Kidney epithelial cell (primary cell): ENCODE results near the gene TNFSF15. TPM values are rescaled to one million over a fixed set of nuclear protein-coding genes. Genes with fewer than 3 reads are reported as not detected.

Source experiments
- DNase-seq: peaks from one replicate; pipeline ENCODE4 v3.0.0-alpha.2; 2010; ENCODE audit warnings: low read depth
- H3K27me3 ChIP-seq: 2 replicates; pipeline ENCODE4 v1.6.0; 2011; ENCODE audit warnings: low read length; ENCODE audit not compliant: control insufficient read depth, insufficient read depth
- H3K36me3 ChIP-seq: 2 replicates; pipeline ENCODE4 v1.5.1; 2011; ENCODE audit warnings: low read length; ENCODE audit not compliant: control insufficient read depth, insufficient read depth
- H3K4me3 ChIP-seq: 2 replicates; pipeline ENCODE4 v1.5.1; 2011; ENCODE audit warnings: low read depth, mild to moderate bottlenecking, control low read depth, low read length
- total RNA-seq: library from RNA; depleted of rRNA; stranded (reverse); fragments of >200 nt; gene quantifications from 2 replicates; pipeline ENCODE4 v1.2.3, GENCODE V29; 2015
- TF ChIP-seq, protein P1 (sequence below): IDR thresholded peaks from 2 replicates; pipeline ENCODE4 v1.5.1; 2011; ENCODE audit warnings: mild to moderate bottlenecking, moderate library complexity, low read length, control low read depth, inconsistent platforms; ENCODE audit not compliant: insufficient read depth, poor library complexity, severe bottlenecking

The TNFSF15 gene
- total RNA-seq, 1 donor from 2014 or later, result 11.7 TPM

DNA sequence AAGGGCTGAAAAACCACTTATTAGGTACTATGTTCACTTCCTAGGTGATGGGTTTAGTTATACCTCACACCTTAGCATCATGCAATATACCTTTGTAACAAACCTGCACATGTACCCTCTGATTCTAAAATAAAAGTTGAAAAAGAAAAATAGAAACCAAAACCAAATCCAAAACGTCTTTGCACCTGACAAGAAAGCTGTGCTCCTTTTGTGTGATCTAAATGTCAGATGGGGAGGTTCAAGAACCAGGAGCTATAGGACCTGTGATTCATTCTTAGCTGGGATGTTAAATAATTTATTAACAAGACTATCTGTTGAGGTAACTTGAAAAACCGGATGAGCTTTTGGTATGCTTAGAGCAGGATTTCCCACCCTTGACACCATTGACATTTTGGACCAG, 16.9 kb upstream of the TNFSF15 start:
- Histone ChIP-seq H3K36me3 (no peaks in the 10 kb centered on the region), H3K4me3 (no peak overlapping the region), H3K27me3 (no peaks in the 10 kb centered on the region)
- TF ChIP-seq, protein P1, sequence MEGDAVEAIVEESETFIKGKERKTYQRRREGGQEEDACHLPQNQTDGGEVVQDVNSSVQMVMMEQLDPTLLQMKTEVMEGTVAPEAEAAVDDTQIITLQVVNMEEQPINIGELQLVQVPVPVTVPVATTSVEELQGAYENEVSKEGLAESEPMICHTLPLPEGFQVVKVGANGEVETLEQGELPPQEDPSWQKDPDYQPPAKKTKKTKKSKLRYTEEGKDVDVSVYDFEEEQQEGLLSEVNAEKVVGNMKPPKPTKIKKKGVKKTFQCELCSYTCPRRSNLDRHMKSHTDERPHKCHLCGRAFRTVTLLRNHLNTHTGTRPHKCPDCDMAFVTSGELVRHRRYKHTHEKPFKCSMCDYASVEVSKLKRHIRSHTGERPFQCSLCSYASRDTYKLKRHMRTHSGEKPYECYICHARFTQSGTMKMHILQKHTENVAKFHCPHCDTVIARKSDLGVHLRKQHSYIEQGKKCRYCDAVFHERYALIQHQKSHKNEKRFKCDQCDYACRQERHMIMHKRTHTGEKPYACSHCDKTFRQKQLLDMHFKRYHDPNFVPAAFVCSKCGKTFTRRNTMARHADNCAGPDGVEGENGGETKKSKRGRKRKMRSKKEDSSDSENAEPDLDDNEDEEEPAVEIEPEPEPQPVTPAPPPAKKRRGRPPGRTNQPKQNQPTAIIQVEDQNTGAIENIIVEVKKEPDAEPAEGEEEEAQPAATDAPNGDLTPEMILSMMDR, result no peak
- no peak for DNase-seq

DNA sequence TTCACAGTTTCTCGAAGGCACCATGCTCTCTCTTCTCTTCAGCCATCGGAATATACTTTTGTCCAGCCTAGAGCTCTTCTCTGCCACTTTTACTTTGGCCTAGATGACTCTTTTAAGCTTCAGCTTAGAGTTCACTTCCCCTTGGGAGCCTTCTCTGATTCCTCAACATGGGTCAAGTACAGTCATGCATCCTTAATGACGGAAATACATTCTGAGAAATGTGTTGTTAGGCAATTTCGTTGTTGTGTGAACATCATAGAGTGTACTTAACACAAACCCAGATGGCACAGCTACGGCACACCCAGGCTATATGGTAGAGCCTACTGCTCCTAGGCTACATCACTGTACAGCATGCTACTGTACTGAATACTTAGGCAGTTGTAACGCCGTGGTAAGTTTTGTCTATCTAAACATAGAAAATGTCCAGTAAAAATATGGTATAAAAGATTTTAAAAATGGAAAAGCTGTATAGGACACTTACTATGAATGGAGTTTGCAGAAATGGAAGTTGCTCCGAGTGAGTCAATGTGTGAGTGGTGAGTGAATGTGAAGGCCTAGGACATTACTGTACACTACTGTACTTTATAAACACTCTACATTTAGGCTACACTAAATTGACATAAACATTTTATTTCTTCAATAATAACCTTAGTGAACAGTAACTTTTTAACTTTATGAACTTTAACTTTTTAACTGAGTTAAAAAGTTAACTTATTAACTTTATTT, 15.1 kb upstream of the TNFSF15 start:
- no peak for DNase-seq
- Histone ChIP-seq H3K36me3 (no peaks in the 10 kb centered on the region), H3K27me3 (no peaks in the 10 kb centered on the region), H3K4me3 (no peak overlapping the region)
- TF ChIP-seq, protein P1, result no peak

DNA sequence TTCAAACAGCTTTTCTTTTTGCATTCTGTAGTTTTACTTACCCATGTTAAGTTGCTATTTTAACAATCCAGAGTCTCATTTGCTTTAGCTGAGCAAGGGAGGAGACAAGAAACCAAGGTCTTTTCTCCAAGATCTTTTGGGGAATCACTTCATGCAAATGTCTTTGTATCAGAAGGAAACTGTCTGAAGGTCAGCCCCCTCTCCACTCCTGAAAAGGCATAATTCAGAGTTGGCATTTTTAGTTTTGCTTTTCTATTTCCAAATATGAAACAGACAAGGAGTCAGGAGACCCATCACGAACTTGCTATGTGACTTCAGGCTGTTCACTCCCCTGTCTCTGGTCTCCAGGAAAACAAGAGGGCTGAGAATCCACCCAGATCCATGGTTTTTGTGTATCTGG, 12.3 kb upstream of the TNFSF15 start:
- DNase-seq, result no peak
- TF ChIP-seq, protein P1, result no peak
- H3K4me3 ChIP-seq, result no peak overlapping the region
- no peaks in the 10 kb centered on the region for H3K36me3 ChIP-seq
- no peaks in the 10 kb centered on the region for H3K27me3 ChIP-seq

DNA sequence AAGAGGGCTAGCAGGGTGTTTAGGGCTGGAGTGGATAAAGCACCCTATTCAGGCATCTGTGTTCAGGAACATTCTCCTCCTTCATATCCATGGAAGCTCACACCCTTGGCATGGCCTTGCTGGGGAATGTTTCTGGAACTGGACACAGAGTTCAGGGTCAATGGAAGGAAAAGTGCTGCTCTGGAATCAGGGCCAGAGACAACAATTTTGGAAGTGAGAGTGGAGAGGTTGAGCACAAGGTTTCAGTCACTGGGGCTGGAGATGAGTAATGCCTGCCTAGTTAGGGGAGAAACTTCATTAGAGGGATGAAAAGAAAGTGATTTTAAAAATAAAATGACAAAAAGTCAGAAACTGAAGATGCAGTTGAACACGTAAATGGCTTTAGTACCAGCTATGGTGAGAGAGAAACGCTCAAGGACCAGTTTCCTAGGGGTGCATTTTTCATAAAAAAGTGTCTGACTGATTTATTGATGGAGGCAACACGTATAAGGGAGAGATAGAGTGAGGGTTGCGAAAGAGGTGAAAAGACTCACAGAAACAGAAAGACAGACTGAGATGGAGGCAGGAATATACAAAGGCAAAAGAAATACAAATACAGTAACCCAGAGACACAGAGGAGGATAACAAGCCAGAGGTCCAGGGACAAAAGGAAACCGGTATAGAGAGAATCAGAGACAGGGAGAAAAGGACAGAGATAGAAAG, 8.0 kb upstream of the TNFSF15 start:
- DNase-seq, result no peak
- no peaks in the 10 kb centered on the region for H3K27me3 ChIP-seq
- no peaks in the 10 kb centered on the region for H3K36me3 ChIP-seq
- TF ChIP-seq, protein P1, result no peak
- no peak overlapping the region for H3K4me3 ChIP-seq

DNA sequence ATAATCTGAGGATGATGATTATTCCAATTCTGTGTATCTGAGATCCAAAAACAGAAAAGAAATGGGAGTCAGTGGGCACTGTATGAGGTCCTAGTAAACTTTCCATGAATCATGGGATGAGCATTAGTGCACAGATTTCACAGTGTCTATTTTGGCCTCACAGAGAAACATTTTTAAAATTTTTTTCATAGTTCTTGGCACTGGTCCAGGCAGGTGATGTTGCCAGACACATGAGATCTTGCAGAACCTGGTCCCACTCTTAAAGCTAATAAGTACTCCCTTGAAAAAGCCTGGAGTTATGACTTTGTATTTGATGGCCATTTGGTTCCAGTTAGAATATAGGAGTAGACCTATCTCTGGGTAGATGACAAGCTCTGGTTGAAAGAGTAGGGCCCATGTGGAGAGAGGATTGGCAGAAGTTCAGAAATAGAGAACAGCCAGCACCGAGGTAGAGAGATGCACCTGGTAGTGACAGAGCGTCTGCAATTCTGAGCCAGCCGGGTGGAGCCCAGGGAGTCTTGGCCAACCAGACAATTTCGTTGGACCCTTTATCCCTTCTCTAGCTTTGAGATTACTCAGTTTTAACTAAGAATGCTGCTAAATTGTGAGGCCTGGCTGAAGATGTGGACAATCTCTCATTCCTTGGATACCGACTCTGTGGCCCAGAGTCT, 6.3 kb upstream of the TNFSF15 start:
- TF ChIP-seq, protein P1, result no peak
- no peaks in the 10 kb centered on the region for H3K27me3 ChIP-seq
- DNase-seq, result no peak
- H3K36me3 ChIP-seq, result no peaks in the 10 kb centered on the region
- no peak overlapping the region for H3K4me3 ChIP-seq
